Islet of Langerhans (tissue), 1 donor: ENCODE results near the gene SSMEM1.

Source experiments
- FAIRE-seq: peaks from one replicate; lab custom pipeline; 2011; peaks lifted over from hg19 to GRCh38; lab: Jason Lieb, UNC

Gene SSMEM1

GRCh38 chr7:130254555-130254954, 46.9 kb downstream of the SSMEM1 start:
- no peak for FAIRE-seq

- FAIRE-seq: no peak
Observed at GRCh38 chr7:130256704-130257103, 49.0 kb downstream of the SSMEM1 start.

GRCh38 chr7:130258494-130259078, 50.9 kb downstream of the SSMEM1 start:
- FAIRE-seq: peak; percentile 93

GRCh38 chr7:130262448-130262847, 54.8 kb downstream of the SSMEM1 start:
- no peak for FAIRE-seq

- no peak for FAIRE-seq
Observed at GRCh38 chr7:130263130-130263529, 55.5 kb downstream of the SSMEM1 start.
